GM13976 (cell line): Measurements from ENCODE around the gene TOMM34.
A peak's percentile ranks its signal among the peaks of the same experiment; 100 is the strongest.

Experiments used
- DNase-seq: peaks from one replicate; pipeline ENCODE4 v3.0.0; 2012; ENCODE audit warnings: low spot score
- in situ Hi-C: fragments of 300-500 bp; cut with MboI; formaldehyde crosslinking; loops from one replicate; pipeline ENCODE4 v1.12.0; 2022; ENCODE audit warnings: low sequenced_read_pairs, mixed read lengths, inconsistent platforms; ENCODE audit not compliant: unreplicated experiment
- TF ChIP-seq, protein P1 (sequence below): IDR thresholded peaks from 2 replicates; pipeline ENCODE4 v1.5.1; 2012; ENCODE audit warnings: borderline replicate concordance, mild to moderate bottlenecking; ENCODE audit not compliant: insufficient read depth; ENCODE audit errors: extremely low read depth, missing control alignments, control extremely low read depth

Gene TOMM34

DNA sequence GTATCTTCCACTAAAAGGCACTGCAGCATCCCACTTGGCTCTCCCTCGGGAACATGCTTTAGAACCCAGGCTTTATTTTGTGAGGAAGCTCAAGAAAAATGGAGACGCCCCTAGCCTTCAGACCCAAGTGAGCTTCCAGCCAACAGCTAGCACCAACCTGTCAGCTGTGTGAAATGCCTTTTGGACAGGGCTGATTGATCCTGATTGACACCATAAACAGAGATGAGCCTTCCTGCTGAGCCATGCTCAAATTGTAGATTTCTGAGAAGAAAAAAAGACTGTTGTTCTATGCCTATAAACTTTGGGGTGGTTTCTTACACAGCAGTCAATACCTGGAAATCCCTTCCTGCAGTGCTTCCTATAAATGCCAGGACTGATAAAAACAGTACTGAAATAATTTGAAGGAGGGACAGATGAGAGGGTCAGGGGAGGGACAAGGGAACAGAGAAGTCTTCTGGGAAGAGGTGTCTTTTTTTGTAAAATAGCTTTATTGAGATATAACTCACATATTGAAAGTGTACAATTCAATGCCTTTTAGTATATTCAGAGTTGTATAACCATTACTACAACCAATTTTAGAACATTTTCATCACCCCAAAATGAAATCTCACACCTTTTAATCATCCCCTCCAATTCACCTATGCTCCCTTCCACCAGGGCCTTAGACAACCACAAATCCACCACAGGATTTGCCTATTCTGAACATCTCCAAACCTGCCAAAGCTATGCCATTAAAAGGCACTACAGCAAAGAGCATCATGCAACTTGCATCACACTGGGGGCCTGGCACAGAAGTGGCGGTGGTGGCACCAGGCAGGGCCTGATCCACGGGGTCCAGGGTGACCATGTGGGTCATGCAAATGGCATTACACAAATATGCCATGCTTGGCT lies 3.4 kb upstream of the TOMM34 start:
- TF ChIP-seq, protein P1, sequence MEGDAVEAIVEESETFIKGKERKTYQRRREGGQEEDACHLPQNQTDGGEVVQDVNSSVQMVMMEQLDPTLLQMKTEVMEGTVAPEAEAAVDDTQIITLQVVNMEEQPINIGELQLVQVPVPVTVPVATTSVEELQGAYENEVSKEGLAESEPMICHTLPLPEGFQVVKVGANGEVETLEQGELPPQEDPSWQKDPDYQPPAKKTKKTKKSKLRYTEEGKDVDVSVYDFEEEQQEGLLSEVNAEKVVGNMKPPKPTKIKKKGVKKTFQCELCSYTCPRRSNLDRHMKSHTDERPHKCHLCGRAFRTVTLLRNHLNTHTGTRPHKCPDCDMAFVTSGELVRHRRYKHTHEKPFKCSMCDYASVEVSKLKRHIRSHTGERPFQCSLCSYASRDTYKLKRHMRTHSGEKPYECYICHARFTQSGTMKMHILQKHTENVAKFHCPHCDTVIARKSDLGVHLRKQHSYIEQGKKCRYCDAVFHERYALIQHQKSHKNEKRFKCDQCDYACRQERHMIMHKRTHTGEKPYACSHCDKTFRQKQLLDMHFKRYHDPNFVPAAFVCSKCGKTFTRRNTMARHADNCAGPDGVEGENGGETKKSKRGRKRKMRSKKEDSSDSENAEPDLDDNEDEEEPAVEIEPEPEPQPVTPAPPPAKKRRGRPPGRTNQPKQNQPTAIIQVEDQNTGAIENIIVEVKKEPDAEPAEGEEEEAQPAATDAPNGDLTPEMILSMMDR, result no peak
- in situ Hi-C loops, result no loop called here
- no peak for DNase-seq

DNA sequence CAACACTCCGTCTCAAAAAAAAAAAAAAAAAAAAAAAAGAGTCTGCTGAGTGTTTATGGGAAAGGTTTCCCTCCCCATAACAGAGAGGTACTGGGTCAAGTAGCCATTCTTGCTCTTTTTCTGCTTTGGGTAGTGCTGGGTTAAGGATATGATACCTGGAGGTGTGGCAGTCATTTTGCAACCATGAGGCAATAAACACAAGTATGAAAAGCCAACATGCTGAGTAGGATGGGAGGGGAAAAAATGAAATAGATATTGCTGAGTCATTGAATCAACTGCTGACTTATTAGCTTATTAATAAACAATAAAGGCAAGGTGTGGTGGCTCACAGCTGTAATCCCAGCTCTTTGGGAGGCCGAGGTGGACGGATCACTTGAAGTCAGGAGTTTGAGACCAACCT lies 2.3 kb upstream of the TOMM34 start:
- TF ChIP-seq, protein P1, result no peak
- in situ Hi-C loops, result no loop called here
- DNase-seq, result no peak

DNA sequence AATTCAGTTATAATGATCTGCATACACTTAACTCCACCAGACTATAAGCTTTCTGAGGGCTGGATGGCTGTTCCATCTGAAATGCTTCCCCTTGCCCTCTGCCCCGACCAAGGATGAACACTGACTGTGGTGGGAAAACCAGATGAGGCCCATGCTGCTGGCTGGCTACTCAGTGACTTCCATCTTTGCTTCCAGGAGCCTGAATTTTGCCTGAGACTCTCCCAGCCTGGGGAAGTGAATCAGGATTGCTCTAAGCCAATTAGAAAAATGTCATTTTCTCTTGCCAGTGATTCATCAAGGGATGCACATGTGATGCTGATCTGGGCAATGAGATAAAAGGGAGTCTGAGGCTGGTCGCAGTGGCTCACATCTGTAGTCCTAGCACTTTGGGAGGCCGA lies 1.7 kb upstream of the TOMM34 start:
- TF ChIP-seq, protein P1, result no peak
- no peak for DNase-seq
- in situ Hi-C loops, result no loop called here

DNA sequence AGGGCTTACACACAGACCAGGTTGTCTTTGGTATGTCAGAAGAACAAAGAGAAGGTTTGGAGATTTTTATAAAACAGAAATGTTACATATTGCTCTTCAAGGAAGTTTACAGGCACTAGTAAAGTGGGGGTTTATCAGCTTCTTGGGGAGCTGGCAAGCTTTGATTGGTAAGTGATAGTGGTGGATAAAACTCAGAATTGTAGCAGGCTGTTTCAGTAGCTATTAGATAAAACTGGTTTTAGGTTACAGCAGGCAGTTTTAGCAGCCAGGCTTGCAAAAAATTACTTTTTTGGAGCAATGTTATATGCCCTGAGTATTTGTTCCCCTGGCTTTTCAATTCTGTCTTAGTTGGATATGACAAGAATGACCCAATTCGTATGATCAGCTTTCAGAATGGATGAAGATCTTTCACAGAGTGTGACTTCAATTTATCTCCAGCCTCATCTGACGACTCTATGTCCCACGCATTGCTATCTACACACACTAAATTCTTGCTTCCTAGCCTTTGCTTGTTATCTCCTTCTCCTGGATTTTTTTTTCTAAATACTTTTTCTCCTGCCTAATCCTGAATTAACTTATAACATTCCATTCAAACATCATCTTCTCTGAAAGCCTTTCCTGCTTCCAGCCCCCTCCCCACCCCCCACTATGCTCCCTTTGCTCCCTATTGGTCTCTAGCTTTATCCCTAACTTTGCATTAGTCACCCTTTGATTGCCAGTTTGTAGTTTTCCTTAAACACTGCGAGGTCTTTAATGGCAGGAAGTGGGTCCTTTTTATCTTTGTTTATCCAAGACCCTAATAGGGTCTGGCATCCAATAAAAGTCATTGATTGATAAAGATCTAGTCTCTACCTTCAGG lies 1.0 kb upstream of the TOMM34 start:
- in situ Hi-C loops, result no loop called here
- TF ChIP-seq, protein P1, result no peak
- DNase-seq, result no peak

DNA sequence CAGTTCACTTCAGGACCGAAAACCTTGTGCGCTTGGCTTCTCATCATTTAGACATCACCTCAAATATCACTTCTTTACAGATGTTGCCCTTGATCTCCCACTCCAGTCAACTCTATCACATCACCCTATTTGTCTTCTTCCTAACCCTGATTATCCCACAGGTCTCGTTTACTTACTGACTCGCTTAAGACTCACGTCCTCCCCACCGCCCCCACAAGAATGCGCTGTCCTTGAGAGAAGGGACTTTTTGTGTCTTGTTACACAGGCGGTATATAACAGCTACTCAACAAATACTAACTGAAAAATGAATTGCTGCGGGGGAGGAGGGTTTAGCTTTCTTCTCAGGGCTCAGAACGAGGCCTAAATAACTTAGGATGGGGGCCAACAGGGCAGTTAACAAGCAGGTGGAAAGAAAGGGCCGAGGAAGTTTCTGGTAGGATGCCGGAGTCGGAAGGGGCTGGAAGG lies 527 bp downstream of the TOMM34 start:
- in situ Hi-C loops, result no loop called here
- peak; percentile 48 for DNase-seq
- TF ChIP-seq, protein P1, result peak; percentile 3

DNA sequence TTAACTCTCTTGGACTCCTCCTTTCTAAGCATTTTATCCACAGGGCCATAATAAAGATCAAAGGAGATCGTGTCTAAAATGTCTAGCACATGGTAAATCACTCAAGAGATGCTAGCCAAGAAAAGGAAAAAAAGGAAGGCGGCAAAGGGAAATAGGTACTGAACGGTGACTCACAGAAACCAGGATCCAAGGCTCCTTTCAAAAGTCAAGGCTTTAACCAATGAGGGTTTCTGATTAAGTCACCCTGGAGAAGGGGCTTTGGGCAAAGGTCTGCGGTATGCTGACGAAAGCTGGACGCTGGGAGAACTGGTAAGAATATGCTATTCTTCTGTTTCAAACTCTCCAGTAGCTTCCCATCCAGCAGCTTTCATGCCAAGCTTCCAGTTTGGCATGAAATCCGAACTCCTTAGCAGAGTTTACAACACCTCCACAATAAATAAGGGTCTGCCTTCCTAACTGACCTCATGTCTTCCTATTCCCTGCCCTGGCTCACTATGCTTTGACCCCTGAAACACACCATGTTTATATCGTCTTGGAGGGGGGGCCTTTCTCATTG lies 1.0 kb downstream of the TOMM34 start:
- DNase-seq, result no peak
- in situ Hi-C loops, result no loop called here
- TF ChIP-seq, protein P1, result no peak
